ENCODE data around the gene TCF4.

The TCF4 gene

GRCh38 chr18:55557211-55557610, 30.8 kb downstream of the TCF4 start:
- no peak for DNase-seq (ENCODE audit: low spot score)
- TF ChIP-seq, protein P1, sequence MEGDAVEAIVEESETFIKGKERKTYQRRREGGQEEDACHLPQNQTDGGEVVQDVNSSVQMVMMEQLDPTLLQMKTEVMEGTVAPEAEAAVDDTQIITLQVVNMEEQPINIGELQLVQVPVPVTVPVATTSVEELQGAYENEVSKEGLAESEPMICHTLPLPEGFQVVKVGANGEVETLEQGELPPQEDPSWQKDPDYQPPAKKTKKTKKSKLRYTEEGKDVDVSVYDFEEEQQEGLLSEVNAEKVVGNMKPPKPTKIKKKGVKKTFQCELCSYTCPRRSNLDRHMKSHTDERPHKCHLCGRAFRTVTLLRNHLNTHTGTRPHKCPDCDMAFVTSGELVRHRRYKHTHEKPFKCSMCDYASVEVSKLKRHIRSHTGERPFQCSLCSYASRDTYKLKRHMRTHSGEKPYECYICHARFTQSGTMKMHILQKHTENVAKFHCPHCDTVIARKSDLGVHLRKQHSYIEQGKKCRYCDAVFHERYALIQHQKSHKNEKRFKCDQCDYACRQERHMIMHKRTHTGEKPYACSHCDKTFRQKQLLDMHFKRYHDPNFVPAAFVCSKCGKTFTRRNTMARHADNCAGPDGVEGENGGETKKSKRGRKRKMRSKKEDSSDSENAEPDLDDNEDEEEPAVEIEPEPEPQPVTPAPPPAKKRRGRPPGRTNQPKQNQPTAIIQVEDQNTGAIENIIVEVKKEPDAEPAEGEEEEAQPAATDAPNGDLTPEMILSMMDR (IDR thresholded peaks at IDR 0.05): no peak
- H3K27ac ChIP-seq: no peak overlapping the region
- no peak overlapping the region for H3K4me3 ChIP-seq

DNA sequence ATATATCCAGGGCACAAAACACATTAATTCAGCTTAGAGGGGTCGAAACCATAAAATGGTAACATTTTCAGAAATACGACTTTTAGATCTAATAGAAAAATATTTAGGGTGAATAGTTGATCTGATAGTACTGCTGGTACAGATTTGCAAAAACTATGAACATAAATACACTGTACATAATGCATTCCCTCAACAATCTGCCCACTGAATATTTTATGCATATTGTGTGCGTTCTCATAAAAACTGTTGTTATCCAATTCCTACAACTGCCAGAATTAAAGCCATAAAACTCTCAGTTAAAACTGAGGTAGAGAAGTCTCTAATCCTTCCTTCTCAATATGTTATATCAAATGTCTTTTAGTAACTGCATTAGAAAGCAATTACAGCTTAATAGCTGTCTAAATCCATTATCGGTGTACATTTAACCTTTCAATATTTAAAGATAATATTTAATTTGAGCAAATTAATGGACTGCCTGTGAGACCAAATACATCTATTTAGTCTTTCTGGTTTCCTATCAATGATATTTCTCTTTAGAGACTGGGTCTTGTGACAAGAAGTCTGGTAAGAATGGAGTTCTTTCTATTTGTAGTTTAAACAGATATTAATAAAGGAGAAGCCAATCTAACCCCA, 32.5 kb downstream of the TCF4 start:
- Histone ChIP-seq H3K4me3 (no peak overlapping the region), H3K27ac (no peak overlapping the region)
- DNase-seq (ENCODE audit: low spot score): no peak
- TF ChIP-seq, protein P1 (IDR thresholded peaks at IDR 0.05): no peak

GRCh38 chr18:55552526-55553189, 35.3 kb downstream of the TCF4 start:
- TF ChIP-seq, protein P1 (IDR thresholded peaks at IDR 0.05): no peak
- H3K4me3 ChIP-seq: no peak overlapping the region
- H3K27ac ChIP-seq: no peak overlapping the region
- no peak for DNase-seq (ENCODE audit: low spot score)

GRCh38 chr18:55551227-55551626, 36.8 kb downstream of the TCF4 start:
- Histone ChIP-seq H3K27ac (no peak overlapping the region), H3K4me3 (peak overlapping the region; percentile 35)
- TF ChIP-seq, protein P1 (IDR thresholded peaks at IDR 0.05): no peak
- DNase-seq (ENCODE audit: low spot score): no peak

DNA sequence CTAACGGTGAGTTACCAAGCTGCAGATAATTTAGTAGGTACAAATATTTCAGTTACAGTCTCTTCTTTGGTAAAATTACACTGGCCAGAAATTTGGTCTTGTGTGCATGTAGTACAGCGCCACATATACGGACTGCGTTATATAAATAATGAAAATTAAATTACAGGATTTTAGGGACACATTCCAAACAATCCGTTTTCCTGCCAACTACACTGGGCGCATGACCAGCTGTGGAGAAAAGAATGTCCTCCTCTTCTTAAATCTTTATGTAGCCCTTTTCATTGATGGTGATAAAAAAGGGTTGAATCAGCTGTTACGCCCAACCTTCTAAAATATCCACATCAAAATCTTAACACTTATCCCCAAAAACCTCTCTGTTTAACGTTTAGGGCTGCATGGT, 37.5 kb downstream of the TCF4 start:
- TF ChIP-seq, protein P1 (IDR thresholded peaks at IDR 0.05): no peak
- H3K27ac ChIP-seq: no peak overlapping the region
- DNase-seq (ENCODE audit: low spot score): no peak
- H3K4me3 ChIP-seq: peak overlapping the region; percentile 35

DNA sequence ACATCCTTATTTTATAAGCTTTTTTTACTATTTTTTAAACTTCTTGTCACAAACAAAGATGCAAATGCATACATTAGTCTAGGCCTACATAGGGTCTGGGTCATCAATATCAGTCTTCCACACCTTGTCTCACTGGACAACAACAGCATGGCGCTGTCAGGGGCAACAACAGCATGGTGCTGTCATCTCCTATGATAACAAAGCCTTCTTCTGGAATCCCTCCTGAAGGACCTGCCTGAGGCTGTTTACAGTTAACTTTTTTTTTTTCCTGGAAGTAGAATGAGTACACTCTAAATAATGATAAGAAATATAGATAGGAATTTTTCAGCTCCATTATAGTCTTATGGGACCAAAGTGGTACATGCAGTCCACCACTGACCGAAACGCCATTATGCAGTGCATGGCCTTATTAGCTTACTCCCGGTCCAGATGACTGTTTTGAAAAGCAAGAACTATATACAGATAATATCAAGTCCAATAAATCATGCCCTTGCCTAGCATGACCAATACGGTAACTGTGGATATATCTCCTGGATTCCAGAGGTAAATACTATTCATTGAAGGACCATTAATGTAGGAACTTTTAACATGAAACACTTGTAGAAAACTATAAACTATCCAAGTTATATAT, 38.4 kb downstream of the TCF4 start:
- Histone ChIP-seq H3K27ac (no peak overlapping the region), H3K4me3 (no peak overlapping the region)
- no peak for DNase-seq (ENCODE audit: low spot score)
- TF ChIP-seq, protein P1 (IDR thresholded peaks at IDR 0.05): no peak

GRCh38 chr18:55547705-55548056, 40.3 kb downstream of the TCF4 start:
- Histone ChIP-seq H3K27ac (peak overlapping the region in 1 of 2 donors; percentile 6), H3K4me3 (no peak overlapping the region)
- TF ChIP-seq, protein P1 (IDR thresholded peaks at IDR 0.05): no peak
- DNase-seq (ENCODE audit: low spot score): no peak

Data from coronary artery (tissue), 2 donors.